GM18520 (cell line): ENCODE data around the gene DBF4B.
"Not testable (repeated sequence)": the region's sequence is repeated elsewhere in the genome, so short reads cannot be mapped to it uniquely, and the experiment has no call there.

ENCODE experiments used
- ATAC-seq: cut with Tn5 transposase; IDR thresholded peaks from one replicate; pipeline ENCODE4 v1.9.1; 2021; ENCODE audit not compliant: unreplicated experiment

Gene DBF4B, protein sequence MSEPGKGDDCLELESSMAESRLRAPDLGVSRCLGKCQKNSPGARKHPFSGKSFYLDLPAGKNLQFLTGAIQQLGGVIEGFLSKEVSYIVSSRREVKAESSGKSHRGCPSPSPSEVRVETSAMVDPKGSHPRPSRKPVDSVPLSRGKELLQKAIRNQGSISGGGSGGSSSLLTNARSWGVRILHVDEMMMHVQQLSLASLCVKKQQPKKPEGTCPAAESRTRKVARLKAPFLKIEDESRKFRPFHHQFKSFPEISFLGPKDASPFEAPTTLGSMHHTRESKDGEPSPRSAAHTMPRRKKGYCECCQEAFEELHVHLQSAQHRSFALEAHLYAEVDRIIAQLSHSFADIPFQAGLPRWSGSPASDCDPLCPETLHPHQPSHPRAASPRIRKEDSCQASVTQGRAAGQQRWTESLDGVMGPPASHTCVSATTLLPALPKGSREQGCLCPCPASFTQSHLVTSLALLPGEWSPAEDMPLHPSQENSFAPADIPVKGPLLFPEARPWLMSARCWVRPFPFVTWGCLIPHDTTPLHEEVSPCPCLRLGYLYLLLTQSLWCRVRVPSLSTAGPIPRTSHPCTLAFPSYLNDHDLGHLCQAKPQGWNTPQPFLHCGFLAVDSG

DNA sequence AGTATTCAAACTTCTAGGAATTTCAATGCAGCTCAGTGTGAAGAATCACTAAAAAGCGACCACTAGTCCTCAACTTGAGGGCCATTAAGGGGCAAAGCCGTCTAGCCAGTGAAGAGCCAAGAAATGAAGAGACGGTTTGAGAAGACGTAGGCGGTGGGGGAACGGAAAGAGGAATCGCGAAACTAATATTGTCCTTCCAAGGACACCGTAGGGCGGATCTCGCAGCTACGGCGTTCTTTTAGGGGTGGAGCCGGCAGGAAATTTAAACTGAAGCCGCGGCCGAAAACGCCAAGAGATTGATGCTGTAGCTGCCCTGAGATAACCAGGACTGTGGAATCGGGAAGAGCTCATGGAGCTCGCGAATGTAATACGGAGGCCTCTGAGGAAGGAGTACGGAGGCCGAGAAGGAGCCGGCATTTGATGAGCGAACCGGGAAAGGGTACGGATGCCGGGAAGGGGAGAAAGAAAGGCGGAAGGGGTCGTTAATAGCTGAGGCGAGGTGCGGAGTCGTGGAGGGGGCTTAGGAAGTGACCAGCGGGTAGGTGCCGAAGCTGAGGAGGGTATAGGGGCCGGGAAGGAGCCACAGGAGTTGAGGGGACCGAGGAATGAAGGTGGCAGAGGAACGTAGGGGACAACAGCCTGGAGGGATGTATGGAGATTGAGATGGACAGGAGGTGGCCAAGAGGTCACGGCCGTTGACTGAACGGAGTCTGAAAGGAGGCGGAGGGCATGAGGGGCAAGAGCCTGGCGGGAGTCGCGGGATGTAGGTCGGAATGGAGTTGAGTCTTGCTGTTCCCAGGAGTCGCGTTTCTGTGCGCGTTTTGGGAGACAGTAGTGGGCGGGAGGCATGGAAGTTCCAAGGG, at the start of gene DBF4B:
TSS of gene DBF4B (plus strand) at position 265 of the 863 bp plus-strand sequence. CDS start at position 421, 156 bp downstream.
- no peak for ATAC-seq

DNA sequence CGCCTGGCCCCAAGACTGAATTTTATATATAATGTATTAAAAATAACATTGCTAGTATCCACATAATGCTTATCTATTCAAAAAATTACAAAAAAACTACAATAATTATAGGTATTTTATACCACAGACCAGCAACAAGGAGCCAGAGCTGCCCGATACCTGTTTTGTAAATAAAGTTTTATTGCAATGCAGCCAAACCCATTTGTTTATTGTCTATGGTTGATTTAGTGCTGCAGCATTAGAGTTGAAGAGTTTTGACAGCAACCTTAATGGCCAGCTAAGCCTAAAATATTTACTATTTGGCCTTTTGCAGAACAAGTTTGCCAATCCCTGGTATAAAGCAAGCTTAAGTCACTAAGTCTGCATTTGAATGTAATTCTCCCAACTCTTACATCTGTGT, 46.6 kb upstream of the DBF4B start:
- no peak for ATAC-seq

GRCh38 chr17:44663095-44663494, 45.4 kb upstream of the DBF4B start:
- no peak for ATAC-seq

GRCh38 chr17:44664867-44665266, 43.6 kb upstream of the DBF4B start:
- ATAC-seq = no peak

- ATAC-seq = no peak
Measured at GRCh38 chr17:44666006-44666405, 42.5 kb upstream of the DBF4B start.

DNA sequence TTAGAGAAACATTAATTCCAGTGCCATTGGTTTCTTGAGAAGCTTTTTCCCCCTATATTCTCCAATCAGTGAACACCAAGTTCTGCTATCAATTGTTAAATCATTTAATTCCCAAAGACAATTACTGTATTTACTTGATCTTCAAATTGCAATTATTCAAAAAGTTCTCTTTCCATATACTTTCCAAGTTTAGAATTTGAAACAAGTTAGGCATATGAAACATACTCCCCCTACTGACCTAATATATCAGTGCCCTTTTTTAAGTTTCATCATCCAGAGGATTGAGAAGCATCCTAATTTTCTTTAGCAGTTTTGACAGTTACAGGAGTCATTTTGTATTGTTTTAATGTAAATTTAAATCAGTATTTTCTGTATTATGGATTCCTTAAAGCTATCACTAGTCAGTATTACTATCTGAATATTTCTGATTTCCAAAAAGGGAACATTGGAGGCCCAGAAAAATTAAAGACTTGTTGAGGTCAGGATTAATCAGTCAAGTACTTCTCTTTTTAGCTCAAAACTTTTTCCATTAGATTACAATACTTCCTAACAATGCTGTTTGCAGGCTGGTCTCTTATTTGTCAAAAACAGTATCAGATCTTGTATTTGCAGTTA, 35.9 kb upstream of the DBF4B start:
- no peak for ATAC-seq

GRCh38 chr17:44673893-44674292, 34.6 kb upstream of the DBF4B start:
- ATAC-seq = no peak

- ATAC-seq = no peak
Measured at GRCh38 chr17:44677136-44677535, 31.3 kb upstream of the DBF4B start.

- ATAC-seq = not testable (repeated sequence)
Measured at GRCh38 chr17:44683303-44683702, 25.2 kb upstream of the DBF4B start.

DNA sequence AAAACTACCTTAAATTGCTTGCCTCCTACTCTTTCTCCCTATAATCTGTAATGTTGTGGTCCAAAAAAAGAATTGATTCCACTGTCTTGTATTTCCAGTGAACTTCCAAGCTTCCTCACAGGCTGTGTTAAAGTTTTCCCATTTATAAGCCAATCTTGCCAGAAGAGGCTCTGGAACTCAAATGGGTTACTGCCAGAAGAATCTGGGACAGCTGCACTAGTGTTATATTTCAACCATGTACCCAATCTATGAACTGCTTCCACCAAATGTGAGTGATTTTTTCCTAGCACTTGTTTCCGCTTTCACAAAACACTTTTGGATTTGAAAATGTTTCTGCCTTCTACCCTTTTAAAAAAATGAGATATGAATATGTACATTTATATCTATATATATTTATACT, 20.7 kb upstream of the DBF4B start:
- ATAC-seq = no peak

DNA sequence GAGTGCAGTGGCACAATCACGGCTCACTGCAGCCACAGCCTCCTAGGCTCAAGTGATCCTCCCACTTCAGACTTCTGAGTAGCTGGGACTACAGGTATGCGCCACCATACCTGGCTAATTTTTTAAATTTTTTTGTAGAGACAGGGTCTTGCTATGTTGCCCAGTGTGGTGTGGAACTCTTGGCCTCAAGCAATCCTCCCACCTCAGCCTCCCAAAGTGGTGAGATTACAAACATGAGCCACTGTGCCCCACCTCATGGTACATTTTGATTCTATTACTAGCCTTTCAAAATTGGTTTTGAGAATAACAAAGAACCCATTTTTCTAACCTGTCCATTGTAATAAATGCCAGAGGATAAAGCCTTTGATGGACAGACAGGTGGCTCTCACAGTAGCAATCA, 20.3 kb upstream of the DBF4B start:
- ATAC-seq = no peak

DNA sequence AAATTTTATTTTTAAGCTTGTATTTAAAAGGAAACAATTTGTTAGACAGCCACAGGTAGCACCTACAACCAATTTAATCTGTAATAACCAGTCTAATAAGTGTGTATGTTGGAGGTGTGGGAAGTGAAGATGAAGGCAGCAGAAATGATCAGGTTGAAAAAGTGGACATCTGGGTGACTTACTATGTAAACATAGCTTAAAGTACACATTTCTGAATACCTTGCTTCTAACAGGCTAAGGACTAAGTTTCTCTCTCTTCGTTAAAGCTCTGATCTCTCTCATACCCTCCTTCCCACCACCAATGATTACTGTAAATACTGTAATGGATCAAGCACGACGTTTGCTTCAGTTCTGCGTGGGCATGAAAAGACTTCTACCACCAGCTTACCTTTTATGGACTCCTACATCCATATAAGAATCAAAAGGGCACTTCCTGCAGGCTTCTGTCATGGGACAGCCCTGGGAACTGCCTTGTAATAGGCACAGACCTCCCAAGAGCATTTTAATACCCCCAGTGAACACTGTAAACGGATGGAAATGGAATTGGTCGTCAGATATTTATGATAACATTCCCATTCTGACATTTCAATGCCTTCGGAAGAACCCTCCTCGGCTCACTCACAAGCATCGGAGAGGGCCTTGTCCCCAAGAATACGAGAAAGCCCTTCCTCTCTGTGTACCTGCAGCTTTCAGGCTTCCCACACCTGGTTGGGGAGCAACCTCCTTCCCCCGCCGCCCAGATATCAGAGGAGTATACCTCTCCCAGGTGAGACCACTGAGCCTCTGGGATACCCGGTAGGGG, 19.6 kb upstream of the DBF4B start:
- no peak for ATAC-seq

- peak; percentile 88 for ATAC-seq
Measured at GRCh38 chr17:44689477-44690217, 18.8 kb upstream of the DBF4B start, which contains the start of gene CCDC43. Gene CCDC43 (minus strand): TSS chr17:44689776. CDS start chr17:44689753, 23 bp downstream.

DNA sequence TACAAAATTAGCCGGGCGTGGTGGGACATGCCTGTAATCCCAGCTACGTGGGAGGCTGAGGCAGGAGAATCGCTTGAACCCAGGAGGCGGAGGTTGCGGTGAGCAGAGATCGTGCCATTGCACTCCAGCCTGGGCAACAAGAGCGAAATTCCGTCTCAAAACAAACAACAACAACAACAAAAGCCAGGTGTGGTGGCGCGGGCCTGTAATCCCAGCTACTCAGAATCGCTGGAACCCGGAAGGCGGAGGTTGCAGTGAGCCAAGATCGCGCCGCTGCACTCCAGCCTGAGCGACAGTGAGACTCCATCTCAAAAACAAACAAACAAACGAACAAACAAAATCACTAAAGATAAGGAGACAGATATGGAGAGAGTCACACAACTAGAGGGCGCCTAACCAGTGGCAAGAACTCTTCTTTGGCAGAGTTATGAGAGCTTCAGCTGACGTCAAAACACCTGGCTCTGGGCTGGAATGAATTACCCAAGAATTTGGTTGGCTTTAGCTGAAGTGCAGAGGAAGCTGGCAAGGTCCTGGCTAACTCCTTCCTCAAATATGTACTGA, 17.6 kb upstream of the DBF4B start:
- ATAC-seq = not testable (repeated sequence)

GRCh38 chr17:44693609-44694008, 14.9 kb upstream of the DBF4B start:
- no peak for ATAC-seq

DNA sequence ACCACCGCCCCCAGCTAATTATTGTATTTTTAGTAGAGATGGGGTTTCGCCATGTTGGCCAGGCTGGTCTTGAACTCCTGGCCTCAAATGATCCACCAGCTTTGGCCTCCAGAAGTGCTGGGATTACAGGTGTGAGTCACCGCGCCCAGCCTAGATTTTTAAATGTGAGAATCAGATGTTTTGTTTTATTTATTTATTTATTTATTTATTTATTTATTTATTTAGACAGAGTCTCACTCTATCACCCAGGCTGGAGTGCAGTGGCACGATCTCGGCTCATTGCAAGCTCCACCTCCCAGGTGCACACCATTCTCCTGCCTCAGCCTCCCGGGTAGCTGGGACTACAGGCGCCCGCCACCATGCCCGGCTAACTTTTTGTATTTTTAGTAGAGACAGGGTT, 8.2 kb upstream of the DBF4B start:
- not testable (repeated sequence) for ATAC-seq

DNA sequence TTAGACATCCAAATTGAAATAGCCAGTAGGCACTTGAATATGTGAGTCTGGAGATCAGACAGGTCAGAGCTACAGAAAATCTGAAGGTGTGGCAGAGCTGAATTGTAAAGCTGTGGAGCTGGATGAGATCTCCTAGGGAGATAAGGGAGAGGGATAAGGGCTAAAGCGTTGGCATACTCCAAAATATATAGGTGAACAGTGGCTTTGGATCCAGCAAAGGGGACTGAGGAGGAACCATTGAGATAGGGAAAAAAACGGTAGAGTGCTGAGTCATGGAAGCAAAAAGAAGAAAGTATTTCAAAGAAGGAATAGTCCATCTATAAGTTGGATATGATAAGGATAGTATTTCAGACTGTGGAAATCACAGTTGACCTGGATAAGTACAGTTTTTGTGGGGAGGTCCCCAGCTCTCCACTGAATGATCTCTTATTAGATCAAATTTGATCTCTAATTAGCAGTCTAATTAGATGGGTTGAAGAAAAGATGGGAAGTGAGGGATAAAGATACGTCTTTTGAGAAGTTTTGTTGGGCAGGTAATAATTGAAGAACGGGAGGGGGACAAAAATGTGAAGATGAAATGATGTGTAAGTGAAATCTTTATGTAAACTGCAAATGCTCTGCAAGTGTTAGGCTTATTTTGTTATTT, 587 bp upstream of the DBF4B start:
- ATAC-seq = no peak

DNA sequence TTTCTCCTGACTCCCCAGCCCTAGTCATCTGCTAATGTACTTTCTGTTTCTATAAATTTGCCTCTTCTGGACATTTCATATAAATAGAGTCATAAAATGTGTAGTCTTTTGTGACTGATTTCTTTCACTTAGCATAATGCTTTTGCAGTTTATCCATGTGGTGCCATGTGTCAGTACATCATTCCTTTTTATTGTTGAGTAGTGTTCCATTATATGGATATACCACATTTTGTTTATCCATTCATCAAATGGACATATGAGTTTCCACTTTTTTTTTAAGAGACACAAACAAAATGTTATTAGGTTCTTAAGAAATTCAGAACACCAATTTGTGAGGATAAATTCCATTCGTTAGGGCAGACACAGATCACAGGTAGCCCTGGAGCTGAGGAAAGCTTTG, 11.0 kb downstream of the DBF4B start:
- ATAC-seq = no peak

GRCh38 chr17:44722254-44722653, 13.8 kb downstream of the DBF4B start:
- no peak for ATAC-seq
